ENCODE data around the gene TRUB2. TPM values are rescaled to one million over a fixed set of nuclear protein-coding genes. Genes with fewer than 3 reads are reported as not detected.

TRUB2 gene, protein sequence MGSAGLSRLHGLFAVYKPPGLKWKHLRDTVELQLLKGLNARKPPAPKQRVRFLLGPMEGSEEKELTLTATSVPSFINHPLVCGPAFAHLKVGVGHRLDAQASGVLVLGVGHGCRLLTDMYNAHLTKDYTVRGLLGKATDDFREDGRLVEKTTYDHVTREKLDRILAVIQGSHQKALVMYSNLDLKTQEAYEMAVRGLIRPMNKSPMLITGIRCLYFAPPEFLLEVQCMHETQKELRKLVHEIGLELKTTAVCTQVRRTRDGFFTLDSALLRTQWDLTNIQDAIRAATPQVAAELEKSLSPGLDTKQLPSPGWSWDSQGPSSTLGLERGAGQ
- total RNA-seq (10 to 100 TPM; 20.7 to 25.4 TPM), polyA plus RNA-seq (10 to 100 TPM; 24.7 to 30.0 (median 28.9) TPM), total RNA-seq (24.6 to 109 (median 36.5) reads per million in 6 experiments)

DNA sequence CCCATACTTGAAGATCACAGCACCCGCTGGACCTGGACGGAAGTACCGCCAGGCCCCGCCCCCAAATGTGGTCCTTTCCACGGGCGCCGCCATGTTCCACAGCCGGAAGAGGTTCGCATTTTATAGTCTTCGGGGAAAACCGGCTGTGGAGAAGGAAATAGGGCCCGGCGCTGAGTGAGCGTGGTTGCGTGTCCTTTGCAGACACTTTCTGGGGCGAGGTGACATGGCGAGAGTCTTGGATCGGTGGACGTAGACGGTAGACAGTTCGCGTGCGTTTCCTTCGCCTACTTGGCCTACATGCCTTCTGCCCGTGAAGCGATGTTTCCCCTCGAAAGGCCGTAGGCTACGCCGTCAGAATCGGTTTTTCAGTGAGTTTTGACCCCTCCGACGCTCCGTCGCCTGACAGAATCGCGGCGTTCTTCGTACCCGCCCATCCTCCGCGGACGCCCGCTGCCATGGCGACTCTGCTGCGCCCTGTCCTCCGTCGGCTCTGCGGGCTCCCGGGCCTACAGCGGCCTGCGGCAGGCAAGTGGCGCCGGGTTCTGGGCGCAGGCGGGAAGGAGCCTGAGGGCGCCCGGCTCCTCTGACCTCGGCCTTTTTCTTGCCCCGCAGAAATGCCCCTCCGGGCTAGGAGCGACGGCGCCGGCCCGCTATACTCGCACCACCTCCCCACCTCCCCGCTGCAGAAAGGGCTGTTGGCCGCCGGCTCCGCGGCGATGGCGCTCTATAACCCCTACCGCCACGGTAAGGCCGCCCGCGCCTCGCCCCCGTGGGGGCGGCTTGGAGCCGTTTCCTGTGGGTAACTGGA, at the start of gene TRUB2, which contains the start of gene COQ4:
Gene TRUB2 (minus strand): TSS at position 44 of the 808 bp plus-strand sequence. CDS start 39 bp downstream, at position 5.
Gene COQ4 (plus strand): TSS at position 436 of the 808 bp plus-strand sequence. CDS start 20 bp downstream, at position 456.
- DNase-seq = peak; percentile 85 to 99 (median 92)
- Mint-ChIP-seq H3K27ac (peak within 1 kb of the TSS; percentile 95 to 100 (median 98)), H3K4me3 (peak within 1 kb of the TSS; percentile 92 to 99 (median 96)), H3K9me3 (no peaks in the 10 kb centered on the region), H3K4me1 (peaks cover 6 to 41% (median 32%) of the 10 kb centered on the region in 4 donors), H3K27me3 (peaks cover 0 to 4% (median 0%) of the 10 kb centered on the region in 5 donors), H3K36me3 (peaks cover 0 to 23% (median 0%) of the 10 kb centered on the region in 3 donors)
- peak; percentile 87 to 90 for ATAC-seq
- POLR2A ChIA-PET = interaction anchor here (1.4 kb wide), 1 partner anchor 47 kb away, joined by 6 read pairs; the partner anchor contains the start of genes GOLGA2 and SWI5

GRCh38 chr9:128371630-128372117, 49.4 kb upstream of the TRUB2 start:
- peaks cover 0 to 5% (median 0%) of the 10 kb centered on the region in 5 donors for H3K27me3 Mint-ChIP-seq
- DNase-seq = no peak
- ATAC-seq = no peak
- POLR2A ChIA-PET = interaction anchor here (0.5 to 2.2 kb wide), 18 partner anchors 8 to 457 kb away, joined by 3 to 20 read pairs (median 3); partner anchors contain the start of genes ENDOG, GOLGA2, ODF2 and SWI5
- peaks cover 0 to 24% (median 3%) of the 10 kb centered on the region in 3 donors for H3K36me3 Mint-ChIP-seq
- peak overlapping the region; percentile 95 to 99 (median 98) for H3K27ac Mint-ChIP-seq
- peak overlapping the region; percentile 89 to 99 (median 97) for H3K4me3 Mint-ChIP-seq
- no peaks in the 10 kb centered on the region for H3K9me3 Mint-ChIP-seq
- peaks cover 19 to 43% (median 36%) of the 10 kb centered on the region in 4 donors for H3K4me1 Mint-ChIP-seq

- POLR2A ChIA-PET = interaction anchor here (0.5 to 2.2 kb wide), 22 partner anchors 9 to 459 kb away, joined by 3 to 20 read pairs (median 3); partner anchors contain the start of genes BBLN, ENDOG, GOLGA2 and ODF2
- Mint-ChIP-seq H3K4me1 (peaks cover 19 to 43% (median 36%) of the 10 kb centered on the region in 4 donors), H3K9me3 (no peaks in the 10 kb centered on the region), H3K27ac (peak within 1 kb of the TSS; percentile 95 to 99 (median 98)), H3K4me3 (peak within 1 kb of the TSS; percentile 89 to 99 (median 97)), H3K36me3 (peaks cover 0 to 22% (median 3%) of the 10 kb centered on the region in 3 donors), H3K27me3 (peaks cover 0 to 5% (median 0%) of the 10 kb centered on the region in 5 donors)
- DNase-seq = peak; percentile 91 to 97 (median 95)
- ATAC-seq = peak; percentile 95 to 97
Measured at GRCh38 chr9:128370752-128371629, 48.7 kb upstream of the TRUB2 start, which contains the start of gene URM1. TSS of gene URM1 (plus strand) at chr9:128371374. CDS start at chr9:128371381, 7 bp downstream.

- H3K36me3 Mint-ChIP-seq = peaks cover 0 to 16% (median 3%) of the 10 kb centered on the region in 3 donors
- POLR2A ChIA-PET = interaction anchor here (0.8 to 2.2 kb wide), 8 partner anchors 8 to 459 kb away, joined by 3 to 20 read pairs (median 3); partner anchors contain the start of genes BBLN, GOLGA2, SPOUT1 and SWI5
- peak overlapping the region; percentile 95 to 99 (median 98) for H3K27ac Mint-ChIP-seq
- H3K9me3 Mint-ChIP-seq = no peaks in the 10 kb centered on the region
- H3K4me3 Mint-ChIP-seq = peak overlapping the region; percentile 89 to 99 (median 97)
- no peak for ATAC-seq
- peaks cover 0 to 6% (median 0%) of the 10 kb centered on the region in 5 donors for H3K27me3 Mint-ChIP-seq
- DNase-seq = no peak
- peaks cover 19 to 41% (median 37%) of the 10 kb centered on the region in 4 donors for H3K4me1 Mint-ChIP-seq
Measured at GRCh38 chr9:128370367-128370751, 48.1 kb upstream of the TRUB2 start.

- Mint-ChIP-seq H3K27ac (peak overlapping the region in 4 of 10 donors; percentile 8 to 57 (median 28)), H3K36me3 (peaks cover 0 to 11% (median 0%) of the 10 kb centered on the region in 3 donors), H3K4me3 (peak overlapping the region in 2 of 10 donors; percentile 27 to 29), H3K9me3 (no peaks in the 10 kb centered on the region), H3K27me3 (peaks cover 0 to 7% (median 0%) of the 10 kb centered on the region in 5 donors), H3K4me1 (peaks cover 21 to 45% (median 40%) of the 10 kb centered on the region in 4 donors)
- POLR2A ChIA-PET = no interaction called here
- ATAC-seq (no peak), DNase-seq (no peak)
Measured at GRCh38 chr9:128369024-128369706, 46.9 kb upstream of the TRUB2 start.

DNA sequence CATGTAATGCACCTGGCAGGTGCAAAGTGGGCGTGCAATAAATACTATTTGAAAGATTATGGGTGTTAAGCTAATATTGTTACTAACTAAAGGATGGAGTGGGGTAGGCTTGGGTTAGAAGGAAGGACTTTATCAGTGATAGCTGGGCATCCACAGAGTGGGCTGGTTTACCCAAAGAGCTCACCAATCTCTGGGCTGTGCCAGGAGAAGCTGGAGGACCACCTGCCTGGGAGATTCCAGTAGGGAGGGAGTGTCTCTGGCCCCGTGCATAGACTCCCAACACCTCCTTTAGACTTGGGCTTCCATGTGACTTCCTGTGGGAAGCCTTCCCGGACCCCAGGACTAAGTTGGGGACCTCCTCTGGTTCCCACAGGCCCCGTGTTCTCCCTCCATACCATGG, 43.3 kb upstream of the TRUB2 start:
- Mint-ChIP-seq H3K4me3 (peak overlapping the region in 7 of 10 donors; percentile 26 to 65 (median 50)), H3K27me3 (peaks cover 0 to 7% (median 0%) of the 10 kb centered on the region in 5 donors), H3K27ac (peak overlapping the region in 4 of 10 donors; percentile 37 to 70 (median 51)), H3K36me3 (no peaks in the 10 kb centered on the region), H3K9me3 (no peaks in the 10 kb centered on the region), H3K4me1 (peaks cover 6 to 28% (median 21%) of the 10 kb centered on the region in 4 donors)
- DNase-seq (no peak), ATAC-seq (no peak)
- POLR2A ChIA-PET = no interaction called here

GRCh38 chr9:128362774-128363173, 40.5 kb upstream of the TRUB2 start:
- ATAC-seq (no peak), DNase-seq (no peak)
- Mint-ChIP-seq H3K9me3 (no peaks in the 10 kb centered on the region), H3K27me3 (peaks cover 0 to 7% (median 0%) of the 10 kb centered on the region in 5 donors), H3K27ac (peak overlapping the region in 3 of 10 donors; percentile 22 to 86 (median 78)), H3K36me3 (no peaks in the 10 kb centered on the region), H3K4me1 (peaks cover 2 to 22% (median 16%) of the 10 kb centered on the region in 4 donors), H3K4me3 (peak overlapping the region in 2 of 10 donors; percentile 9 to 27)
- POLR2A ChIA-PET = interaction anchor here (1.0 to 2.0 kb wide), 5 partner anchors 8 to 425 kb away, joined by 3 to 20 read pairs (median 3); partner anchors contain the start of gene URM1

GRCh38 chr9:128361986-128362646, 39.9 kb upstream of the TRUB2 start:
- Mint-ChIP-seq H3K9me3 (no peaks in the 10 kb centered on the region), H3K27ac (peak overlapping the region in 7 of 10 donors; percentile 27 to 86 (median 74)), H3K4me3 (peak overlapping the region; percentile 80 to 90 (median 84)), H3K36me3 (no peaks in the 10 kb centered on the region), H3K4me1 (peaks cover 2 to 22% (median 16%) of the 10 kb centered on the region in 4 donors), H3K27me3 (peaks cover 0 to 6% (median 0%) of the 10 kb centered on the region in 5 donors)
- peak; percentile 91 to 92 for ATAC-seq
- peak; percentile 47 to 78 (median 62) for DNase-seq
- POLR2A ChIA-PET = interaction anchor here (0.6 to 2.0 kb wide), 6 partner anchors 9 to 426 kb away, joined by 3 to 20 read pairs (median 3); partner anchors contain the start of gene URM1

GRCh38 chr9:128361296-128361985, 39.2 kb upstream of the TRUB2 start:
- H3K9me3 Mint-ChIP-seq = no peaks in the 10 kb centered on the region
- POLR2A ChIA-PET = interaction anchor here (0.6 to 2.0 kb wide), 5 partner anchors 10 to 426 kb away, joined by 3 to 20 read pairs (median 3); partner anchors contain the start of gene URM1
- H3K4me1 Mint-ChIP-seq = peaks cover 2 to 22% (median 16%) of the 10 kb centered on the region in 4 donors
- DNase-seq = no peak
- no peak for ATAC-seq
- peak overlapping the region in 8 of 10 donors; percentile 43 to 86 (median 72) for H3K27ac Mint-ChIP-seq
- peaks cover 0 to 3% (median 0%) of the 10 kb centered on the region in 5 donors for H3K27me3 Mint-ChIP-seq
- H3K4me3 Mint-ChIP-seq = peak overlapping the region; percentile 80 to 90 (median 84)
- no peaks in the 10 kb centered on the region for H3K36me3 Mint-ChIP-seq

Measured in naive thymus-derived CD8-positive, alpha-beta T cell (primary cell).